ENCODE results near the gene EXOC3L2. TPM values are rescaled to one million over a fixed set of nuclear protein-coding genes. Genes with fewer than 3 reads are reported as not detected.

EXOC3L2 gene
- total RNA-seq, 2 experiments from 2014 or later = not detected

DNA sequence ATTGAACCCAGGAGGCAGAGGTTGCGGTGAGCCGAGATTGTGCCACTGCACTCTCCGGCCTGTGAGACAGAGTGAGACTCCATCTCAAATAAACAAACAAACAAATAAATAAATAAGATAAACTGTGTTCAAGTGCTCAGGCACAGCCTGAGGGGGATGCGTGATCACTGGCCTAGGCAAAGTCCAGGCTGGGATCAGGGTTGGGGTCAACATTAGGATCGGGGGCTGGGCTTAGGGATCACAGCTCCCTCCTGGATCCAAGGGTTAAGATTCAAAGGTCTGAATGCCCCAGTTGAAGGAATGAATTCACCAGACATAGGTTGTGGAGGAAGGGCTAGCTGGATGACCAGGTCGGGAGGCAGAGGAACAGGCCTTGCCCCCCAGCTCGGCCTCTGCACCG, 1.9 kb upstream of the EXOC3L2 start:
- Mint-ChIP-seq H3K27me3 (peaks cover 3% of the 10 kb centered on the region), H3K27ac (no peak overlapping the region)
- TF ChIP-seq, protein P1, sequence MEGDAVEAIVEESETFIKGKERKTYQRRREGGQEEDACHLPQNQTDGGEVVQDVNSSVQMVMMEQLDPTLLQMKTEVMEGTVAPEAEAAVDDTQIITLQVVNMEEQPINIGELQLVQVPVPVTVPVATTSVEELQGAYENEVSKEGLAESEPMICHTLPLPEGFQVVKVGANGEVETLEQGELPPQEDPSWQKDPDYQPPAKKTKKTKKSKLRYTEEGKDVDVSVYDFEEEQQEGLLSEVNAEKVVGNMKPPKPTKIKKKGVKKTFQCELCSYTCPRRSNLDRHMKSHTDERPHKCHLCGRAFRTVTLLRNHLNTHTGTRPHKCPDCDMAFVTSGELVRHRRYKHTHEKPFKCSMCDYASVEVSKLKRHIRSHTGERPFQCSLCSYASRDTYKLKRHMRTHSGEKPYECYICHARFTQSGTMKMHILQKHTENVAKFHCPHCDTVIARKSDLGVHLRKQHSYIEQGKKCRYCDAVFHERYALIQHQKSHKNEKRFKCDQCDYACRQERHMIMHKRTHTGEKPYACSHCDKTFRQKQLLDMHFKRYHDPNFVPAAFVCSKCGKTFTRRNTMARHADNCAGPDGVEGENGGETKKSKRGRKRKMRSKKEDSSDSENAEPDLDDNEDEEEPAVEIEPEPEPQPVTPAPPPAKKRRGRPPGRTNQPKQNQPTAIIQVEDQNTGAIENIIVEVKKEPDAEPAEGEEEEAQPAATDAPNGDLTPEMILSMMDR (IDR thresholded peaks at IDR 0.05) = no peak

DNA sequence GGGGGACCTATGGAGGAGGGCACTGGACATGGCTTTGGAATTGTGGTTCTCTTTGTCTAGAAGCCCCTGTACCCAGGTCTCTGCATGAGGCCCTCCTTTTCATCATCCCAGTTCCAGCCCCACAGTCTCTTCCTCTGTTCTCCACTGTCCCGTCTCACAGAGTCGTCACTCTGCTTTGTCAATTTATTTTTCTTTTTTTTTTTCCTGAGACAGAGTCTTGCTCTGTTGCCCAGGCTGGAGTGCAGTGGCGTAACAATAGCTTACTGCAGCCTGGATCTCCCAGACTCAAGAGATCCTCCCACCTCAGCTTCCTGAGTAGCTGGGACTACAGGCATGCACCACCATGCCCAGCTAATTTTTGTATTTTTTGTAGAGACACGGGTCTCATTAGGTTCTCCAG, 619 bp upstream of the EXOC3L2 start:
- Mint-ChIP-seq H3K4me3 (no peak overlapping the region), H3K27ac (no peak overlapping the region), H3K4me1 (ENCODE audit: low read depth) (peaks cover 5% of the 10 kb centered on the region), H3K9me3 (no peaks in the 10 kb centered on the region), H3K27me3 (peaks cover 4% of the 10 kb centered on the region), H3K36me3 (ENCODE audit: low read depth) (no peaks in the 10 kb centered on the region)
- TF ChIP-seq, protein P1 (IDR thresholded peaks at IDR 0.05) = no peak
- POLR2A ChIA-PET = no interaction called here
- ATAC-seq (no peak), DNase-seq (no peak)
- CTCF ChIA-PET = interaction anchor here (1.4 kb wide), 1 partner anchor 67 kb away, joined by 3 read pairs; the partner anchor contains the start of gene BLOC1S3
- intact Hi-C loops (cut with micrococcal nuclease) = no loop called here

More for the DNA sequence above, 1.9 kb upstream of the EXOC3L2 start:
- Mint-ChIP-seq H3K36me3 (ENCODE audit: low read depth) (no peaks in the 10 kb centered on the region), H3K4me1 (ENCODE audit: low read depth) (peaks cover 6% of the 10 kb centered on the region), H3K4me3 (no peak overlapping the region), H3K9me3 (no peaks in the 10 kb centered on the region)
- intact Hi-C loops (cut with micrococcal nuclease) = no loop called here
- ATAC-seq (no peak), DNase-seq (no peak)
- CTCF ChIA-PET = interaction anchor here (1.4 kb wide), 1 partner anchor 68 kb away, joined by 3 read pairs; the partner anchor contains the start of gene BLOC1S3
- POLR2A ChIA-PET = no interaction called here

DNA sequence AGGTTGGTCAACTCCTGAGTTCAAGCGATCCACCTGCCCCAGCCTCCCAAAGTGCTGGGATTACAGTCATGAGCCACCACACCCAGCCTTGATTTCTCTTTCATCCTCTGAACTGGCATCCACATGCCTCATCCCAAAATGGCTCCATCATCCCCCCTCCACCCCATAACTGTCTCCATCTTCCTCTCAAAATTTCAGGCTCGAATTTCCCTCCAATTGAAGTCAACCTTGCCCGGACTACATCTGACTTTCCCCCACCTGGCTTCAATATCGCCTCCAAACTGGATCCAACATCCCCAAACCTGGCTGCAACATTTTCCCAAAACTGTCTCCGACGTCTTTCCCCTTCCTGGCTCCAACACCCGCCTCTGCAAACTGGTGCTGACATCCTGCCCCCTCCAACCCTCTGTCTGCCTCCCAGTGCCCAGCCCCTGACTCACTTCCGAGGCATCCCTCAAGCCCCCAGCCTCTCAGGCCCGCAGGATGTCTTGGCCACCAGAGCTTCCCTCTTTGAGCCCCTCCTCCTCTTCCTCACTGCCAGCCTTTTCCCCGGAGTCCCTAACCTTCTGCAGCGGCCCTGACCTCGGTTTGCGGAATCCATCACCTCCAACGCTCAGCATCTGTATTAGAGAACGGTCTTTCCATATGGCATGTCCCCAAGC, 943 bp downstream of the EXOC3L2 start:
- TF ChIP-seq, protein P1 (IDR thresholded peaks at IDR 0.05) = no peak
- CTCF ChIA-PET = no interaction called here
- H3K27me3 Mint-ChIP-seq = peaks cover 4% of the 10 kb centered on the region
- peaks cover under 1% of the 10 kb centered on the region for H3K4me1 Mint-ChIP-seq (ENCODE audit: low read depth)
- no peaks in the 10 kb centered on the region for H3K9me3 Mint-ChIP-seq
- no peak for DNase-seq
- intact Hi-C loops (cut with micrococcal nuclease) = no loop called here
- H3K36me3 Mint-ChIP-seq (ENCODE audit: low read depth) = no peaks in the 10 kb centered on the region
- H3K4me3 Mint-ChIP-seq = no peak overlapping the region
- POLR2A ChIA-PET = no interaction called here
- H3K27ac Mint-ChIP-seq = no peak overlapping the region
- ATAC-seq = no peak

DNA sequence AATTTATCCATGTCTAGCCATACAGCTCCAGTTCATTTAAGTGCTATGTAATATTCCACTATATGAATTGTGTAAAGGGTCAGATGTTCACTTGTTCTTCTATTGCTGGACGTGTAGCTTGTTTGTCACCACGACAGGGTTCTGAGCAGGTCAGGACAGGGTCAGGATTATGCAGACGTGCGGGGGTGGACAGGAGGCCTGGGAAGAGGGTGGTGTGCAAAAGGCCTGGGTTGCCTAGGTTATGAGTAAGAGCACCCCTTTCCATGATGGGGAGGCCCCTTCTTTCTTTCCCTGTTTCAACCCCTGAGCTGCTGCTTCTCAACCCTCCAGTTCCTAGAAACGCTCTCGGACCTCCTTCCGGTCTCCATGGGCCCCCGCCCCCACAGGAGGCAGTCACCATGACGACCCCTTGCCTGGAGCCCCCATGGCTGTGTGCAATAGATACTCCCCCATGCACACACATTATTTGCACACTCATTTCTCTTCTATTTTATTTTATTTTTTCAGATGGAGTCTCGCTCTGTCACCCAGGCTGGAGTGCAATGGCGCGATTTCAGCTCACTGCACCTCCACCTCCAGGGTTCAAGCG, 2.0 kb downstream of the EXOC3L2 start:
- intact Hi-C loops (cut with micrococcal nuclease) = no loop called here
- H3K4me1 Mint-ChIP-seq (ENCODE audit: low read depth) = no peaks in the 10 kb centered on the region

More for the DNA sequence above, 2.0 kb downstream of the EXOC3L2 start:
- ChIA-PET CTCF (no interaction called here), POLR2A (interaction anchor here (0.6 to 1.1 kb wide), 3 partner anchors 10 to 78 kb away, joined by 4 to 5 read pairs (median 5); no protein-coding TSS in a partner anchor)
- Mint-ChIP-seq H3K9me3 (no peaks in the 10 kb centered on the region), H3K27ac (no peak overlapping the region), H3K4me3 (no peak overlapping the region), H3K27me3 (peaks cover 6% of the 10 kb centered on the region), H3K36me3 (ENCODE audit: low read depth) (no peaks in the 10 kb centered on the region)
- peak; percentile 20 for DNase-seq
- no peak for ATAC-seq
- TF ChIP-seq, protein P1 (IDR thresholded peaks at IDR 0.05) = no peak
